GM18499 (cell line): ENCODE results near the gene PCDHGA3.
"Not testable (repeated sequence)": the region's sequence is repeated elsewhere in the genome, so short reads cannot be mapped to it uniquely, and the experiment has no call there.

Experiments
- ATAC-seq: cut with Tn5 transposase; IDR thresholded peaks from one replicate; pipeline ENCODE4 v1.9.1; 2021; ENCODE audit warnings: moderate number of reproducible peaks; ENCODE audit not compliant: insufficient read depth, unreplicated experiment

The PCDHGA3 gene

GRCh38 chr5:141375444-141376155 lies 32.0 kb downstream of the PCDHGA3 start:
- not testable (repeated sequence) for ATAC-seq

- ATAC-seq, result no peak
Observed at GRCh38 chr5:141382469-141383294, 39.1 kb downstream of the PCDHGA3 start, which contains the start of gene PCDHGA7. PCDHGA7 (plus strand) TSS chr5:141382742; CDS start chr5:141382900, 158 bp downstream.

- no peak for ATAC-seq
Observed at GRCh38 chr5:141383345-141383744, 39.7 kb downstream of the PCDHGA3 start.

- ATAC-seq, result no peak
Observed at GRCh38 chr5:141384471-141385267, 41.0 kb downstream of the PCDHGA3 start.

- not testable (repeated sequence) for ATAC-seq
Observed at GRCh38 chr5:141387557-141388311, 44.1 kb downstream of the PCDHGA3 start, which contains the start of gene PCDHGB4. PCDHGB4 (plus strand) TSS chr5:141387698; CDS start chr5:141387885, 187 bp downstream.

- no peak for ATAC-seq
Observed at GRCh38 chr5:141388661-141389060, 45.0 kb downstream of the PCDHGA3 start.

GRCh38 chr5:141389153-141390042 lies 45.8 kb downstream of the PCDHGA3 start:
- no peak for ATAC-seq

GRCh38 chr5:141392429-141393198 lies 49.0 kb downstream of the PCDHGA3 start, which contains the start of gene PCDHGA8:
PCDHGA8 (plus strand) TSS chr5:141392633; CDS start chr5:141392814, 181 bp downstream.
- ATAC-seq, result no peak

GRCh38 chr5:141393267-141393666 lies 49.6 kb downstream of the PCDHGA3 start:
- no peak for ATAC-seq

- ATAC-seq, result not testable (repeated sequence)
Observed at GRCh38 chr5:141394401-141395187, 51.0 kb downstream of the PCDHGA3 start.
